Measurements from ENCODE around the gene AKR1E2.

GRCh38 chr10:4868357-4868657, 42.3 kb downstream of the AKR1E2 start:
- no peak for TF ChIP-seq CTCF (IDR thresholded peaks at IDR 0.05; ENCODE audit: borderline replicate concordance, extremely low read depth, low read length, poor library complexity, severe bottlenecking)
- TF ChIP-seq EZH2 (IDR thresholded peaks at IDR 0.05; ENCODE audit: borderline replicate concordance, low read depth, low read length, severe bottlenecking), result no peak

Measured in DND-41 (cell line).